Measurements from ENCODE around the gene ME3. TPM values are rescaled to one million over a fixed set of nuclear protein-coding genes. Genes with fewer than 3 reads are reported as not detected.

The ME3 gene
- total RNA-seq, 1 experiment from 2014 or later = 35.3 TPM

DNA sequence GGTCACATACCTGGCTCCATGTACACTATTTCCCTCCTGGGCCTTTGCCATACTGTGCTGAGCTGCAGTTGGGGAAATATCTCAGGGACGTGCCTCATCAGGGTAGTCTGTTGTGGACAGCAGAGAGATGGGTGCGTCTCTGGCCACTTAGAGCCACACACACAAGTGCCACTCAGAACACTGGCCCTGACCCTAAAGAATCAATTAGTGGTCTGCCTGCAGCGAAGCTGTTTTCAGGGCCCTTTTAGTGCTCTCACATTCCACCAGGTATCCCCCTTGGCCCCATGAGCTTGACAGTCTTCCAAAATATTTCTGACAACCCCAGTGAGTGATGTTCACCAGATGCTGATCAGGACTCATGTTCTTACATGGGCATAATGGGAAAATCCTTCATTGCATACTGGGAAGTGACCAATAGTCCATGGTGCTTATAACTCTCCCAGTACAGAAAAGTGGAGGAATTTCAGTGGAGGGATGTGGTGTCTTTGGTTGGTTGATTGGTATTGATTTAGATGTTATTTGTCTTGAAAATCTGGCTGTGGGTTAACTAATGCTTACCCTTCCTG is 66.1 kb downstream of the ME3 start:
- in situ Hi-C loops (cut with HindIII; ENCODE audit: low pct_unique_long_range_greater_than_20kb, low sequenced_read_pairs) = no loop called here
- H3K27ac ChIP-seq (ENCODE audit: low read length) = peak overlapping the region; percentile 78
- ATAC-seq (no peak), DNase-seq (ENCODE audit: low read depth, low spot score) (no peak)
- ChIA-PET POLR2A (no interaction called here), CTCF (no interaction called here)
- TF ChIP-seq, protein P1, sequence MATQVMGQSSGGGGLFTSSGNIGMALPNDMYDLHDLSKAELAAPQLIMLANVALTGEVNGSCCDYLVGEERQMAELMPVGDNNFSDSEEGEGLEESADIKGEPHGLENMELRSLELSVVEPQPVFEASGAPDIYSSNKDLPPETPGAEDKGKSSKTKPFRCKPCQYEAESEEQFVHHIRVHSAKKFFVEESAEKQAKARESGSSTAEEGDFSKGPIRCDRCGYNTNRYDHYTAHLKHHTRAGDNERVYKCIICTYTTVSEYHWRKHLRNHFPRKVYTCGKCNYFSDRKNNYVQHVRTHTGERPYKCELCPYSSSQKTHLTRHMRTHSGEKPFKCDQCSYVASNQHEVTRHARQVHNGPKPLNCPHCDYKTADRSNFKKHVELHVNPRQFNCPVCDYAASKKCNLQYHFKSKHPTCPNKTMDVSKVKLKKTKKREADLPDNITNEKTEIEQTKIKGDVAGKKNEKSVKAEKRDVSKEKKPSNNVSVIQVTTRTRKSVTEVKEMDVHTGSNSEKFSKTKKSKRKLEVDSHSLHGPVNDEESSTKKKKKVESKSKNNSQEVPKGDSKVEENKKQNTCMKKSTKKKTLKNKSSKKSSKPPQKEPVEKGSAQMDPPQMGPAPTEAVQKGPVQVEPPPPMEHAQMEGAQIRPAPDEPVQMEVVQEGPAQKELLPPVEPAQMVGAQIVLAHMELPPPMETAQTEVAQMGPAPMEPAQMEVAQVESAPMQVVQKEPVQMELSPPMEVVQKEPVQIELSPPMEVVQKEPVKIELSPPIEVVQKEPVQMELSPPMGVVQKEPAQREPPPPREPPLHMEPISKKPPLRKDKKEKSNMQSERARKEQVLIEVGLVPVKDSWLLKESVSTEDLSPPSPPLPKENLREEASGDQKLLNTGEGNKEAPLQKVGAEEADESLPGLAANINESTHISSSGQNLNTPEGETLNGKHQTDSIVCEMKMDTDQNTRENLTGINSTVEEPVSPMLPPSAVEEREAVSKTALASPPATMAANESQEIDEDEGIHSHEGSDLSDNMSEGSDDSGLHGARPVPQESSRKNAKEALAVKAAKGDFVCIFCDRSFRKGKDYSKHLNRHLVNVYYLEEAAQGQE (IDR thresholded peaks at IDR 0.05; ENCODE audit: insufficient read depth in 1 of 2, low read depth in 2 of 2, low read length in 1 of 2) = no peak
- TF ChIP-seq POLR2AphosphoS5 (IDR thresholded peaks at IDR 0.05; ENCODE audit: low read depth, low read length) = no peak
- TF ChIP-seq, protein P2, sequence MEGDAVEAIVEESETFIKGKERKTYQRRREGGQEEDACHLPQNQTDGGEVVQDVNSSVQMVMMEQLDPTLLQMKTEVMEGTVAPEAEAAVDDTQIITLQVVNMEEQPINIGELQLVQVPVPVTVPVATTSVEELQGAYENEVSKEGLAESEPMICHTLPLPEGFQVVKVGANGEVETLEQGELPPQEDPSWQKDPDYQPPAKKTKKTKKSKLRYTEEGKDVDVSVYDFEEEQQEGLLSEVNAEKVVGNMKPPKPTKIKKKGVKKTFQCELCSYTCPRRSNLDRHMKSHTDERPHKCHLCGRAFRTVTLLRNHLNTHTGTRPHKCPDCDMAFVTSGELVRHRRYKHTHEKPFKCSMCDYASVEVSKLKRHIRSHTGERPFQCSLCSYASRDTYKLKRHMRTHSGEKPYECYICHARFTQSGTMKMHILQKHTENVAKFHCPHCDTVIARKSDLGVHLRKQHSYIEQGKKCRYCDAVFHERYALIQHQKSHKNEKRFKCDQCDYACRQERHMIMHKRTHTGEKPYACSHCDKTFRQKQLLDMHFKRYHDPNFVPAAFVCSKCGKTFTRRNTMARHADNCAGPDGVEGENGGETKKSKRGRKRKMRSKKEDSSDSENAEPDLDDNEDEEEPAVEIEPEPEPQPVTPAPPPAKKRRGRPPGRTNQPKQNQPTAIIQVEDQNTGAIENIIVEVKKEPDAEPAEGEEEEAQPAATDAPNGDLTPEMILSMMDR (IDR thresholded peaks at IDR 0.05) = no peak
- TF ChIP-seq TCF7L2 (IDR thresholded peaks at IDR 0.05; ENCODE audit: low read depth, low read length) = no peak
- TF ChIP-seq SIN3A (IDR thresholded peaks at IDR 0.05; ENCODE audit: borderline replicate concordance, insufficient read depth, low read depth, low read length) = no peak
- H3K36me3 ChIP-seq (ENCODE audit: control insufficient read depth, insufficient read depth, low read length) = no peaks in the 10 kb centered on the region
- no peak overlapping the region for H3K4me3 ChIP-seq (ENCODE audit: low read depth in 2 of 2, low read length in 2 of 2)
- H3K9me3 ChIP-seq (ENCODE audit: control insufficient read depth, insufficient read depth, low read depth, low read length) = peaks cover 4% of the 10 kb centered on the region; the same call in 1 of the 2 replicates
- peaks cover 52% of the 10 kb centered on the region for H3K4me1 ChIP-seq (ENCODE audit: control insufficient read depth, insufficient read depth, low read length)
- BruUV-seq (replicated peaks) = no TSS peak
- intact Hi-C loops (cut with micrococcal nuclease; ENCODE audit: unreplicated experiment) = loop anchor here (5.0 kb wide), 3 partner anchors 84 to 211 kb away; partner anchors contain the start of gene PRSS23
- H3K27me3 ChIP-seq (ENCODE audit: control insufficient read depth, insufficient read depth, low read length) = no peaks in the 10 kb centered on the region

DNA sequence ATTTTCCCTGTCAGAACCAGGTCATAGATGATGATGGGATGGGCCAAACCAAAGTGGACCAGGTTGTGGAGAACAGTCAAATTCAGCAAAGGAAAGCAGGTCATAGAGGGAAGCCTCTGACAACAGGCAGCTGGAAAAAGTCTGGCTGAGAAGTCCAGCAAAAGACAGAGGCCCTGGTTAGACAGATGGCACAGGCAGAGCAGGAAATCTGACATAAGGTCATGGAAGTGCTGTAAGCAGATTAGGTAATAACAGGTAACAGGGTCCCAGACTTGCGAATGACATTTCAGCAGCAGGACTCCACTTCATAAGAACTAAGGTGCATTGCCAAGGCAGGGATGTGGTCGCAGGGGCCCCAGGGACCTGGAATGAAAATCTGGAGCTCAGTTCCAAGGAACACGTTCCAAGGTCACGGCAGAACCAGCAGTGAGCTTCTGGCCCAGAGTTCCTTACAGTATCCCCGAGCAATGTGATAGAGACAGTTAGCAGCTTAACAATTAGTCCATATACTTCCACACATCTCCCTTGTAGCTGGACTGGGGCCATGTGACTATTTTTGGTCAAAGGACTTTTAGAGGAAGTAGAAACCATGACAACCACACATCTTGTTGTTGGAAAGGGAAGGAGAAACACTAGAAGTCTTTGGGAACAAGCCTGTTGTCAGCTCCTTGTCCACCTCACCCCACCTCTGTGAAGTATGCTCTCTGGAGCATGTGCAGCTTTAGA is 75.4 kb downstream of the ME3 start:
- no peak overlapping the region for H3K4me3 ChIP-seq (ENCODE audit: low read depth in 2 of 2, low read length in 2 of 2)
- H3K4me1 ChIP-seq (ENCODE audit: control insufficient read depth, insufficient read depth, low read length) = peaks cover 28% of the 10 kb centered on the region
- ChIA-PET CTCF (no interaction called here), POLR2A (no interaction called here)
- no peaks in the 10 kb centered on the region; the same call in 1 of the 2 replicates for H3K9me3 ChIP-seq (ENCODE audit: control insufficient read depth, insufficient read depth, low read depth, low read length)
- intact Hi-C loops (cut with micrococcal nuclease; ENCODE audit: unreplicated experiment) (no loop called here), in situ Hi-C loops (cut with HindIII; ENCODE audit: low pct_unique_long_range_greater_than_20kb, low sequenced_read_pairs) (no loop called here)
- peak overlapping the region; percentile 72 for H3K27ac ChIP-seq (ENCODE audit: low read length)
- ATAC-seq (no peak), DNase-seq (ENCODE audit: low read depth, low spot score) (no peak)
- TF ChIP-seq, protein P2 (IDR thresholded peaks at IDR 0.05) = no peak
- TF ChIP-seq POLR2AphosphoS5 (IDR thresholded peaks at IDR 0.05; ENCODE audit: low read depth, low read length) (no peak), SIN3A (IDR thresholded peaks at IDR 0.05; ENCODE audit: borderline replicate concordance, insufficient read depth, low read depth, low read length) (no peak), TCF7L2 (IDR thresholded peaks at IDR 0.05; ENCODE audit: low read depth, low read length) (no peak)
- TF ChIP-seq, protein P1 (IDR thresholded peaks at IDR 0.05; ENCODE audit: insufficient read depth in 1 of 2, low read depth in 2 of 2, low read length in 1 of 2) = no peak
- BruUV-seq (replicated peaks) = no TSS peak
- H3K27me3 ChIP-seq (ENCODE audit: control insufficient read depth, insufficient read depth, low read length) = no peaks in the 10 kb centered on the region
- no peaks in the 10 kb centered on the region for H3K36me3 ChIP-seq (ENCODE audit: control insufficient read depth, insufficient read depth, low read length)
